GM23248 (cell line): ENCODE data around the gene MAN2B2.

Source experiments
- EZH2 ChIP-seq: fragments of 200-600 bp; sonication (generic); IDR thresholded peaks from 2 replicates; pipeline ENCODE4 v1.6.1; 2018; ENCODE audit warnings: antibody characterized with exemption, mild to moderate bottlenecking; ENCODE audit not compliant: insufficient read depth, poor library complexity, severe bottlenecking
- EZH2phosphoT487 ChIP-seq: fragments of 200-600 bp; sonication (generic); IDR thresholded peaks from 2 replicates; pipeline ENCODE4 v1.6.1; 2018; ENCODE audit warnings: antibody characterized with exemption, moderate library complexity, mild to moderate bottlenecking, low read depth; ENCODE audit not compliant: insufficient read depth

DNA sequence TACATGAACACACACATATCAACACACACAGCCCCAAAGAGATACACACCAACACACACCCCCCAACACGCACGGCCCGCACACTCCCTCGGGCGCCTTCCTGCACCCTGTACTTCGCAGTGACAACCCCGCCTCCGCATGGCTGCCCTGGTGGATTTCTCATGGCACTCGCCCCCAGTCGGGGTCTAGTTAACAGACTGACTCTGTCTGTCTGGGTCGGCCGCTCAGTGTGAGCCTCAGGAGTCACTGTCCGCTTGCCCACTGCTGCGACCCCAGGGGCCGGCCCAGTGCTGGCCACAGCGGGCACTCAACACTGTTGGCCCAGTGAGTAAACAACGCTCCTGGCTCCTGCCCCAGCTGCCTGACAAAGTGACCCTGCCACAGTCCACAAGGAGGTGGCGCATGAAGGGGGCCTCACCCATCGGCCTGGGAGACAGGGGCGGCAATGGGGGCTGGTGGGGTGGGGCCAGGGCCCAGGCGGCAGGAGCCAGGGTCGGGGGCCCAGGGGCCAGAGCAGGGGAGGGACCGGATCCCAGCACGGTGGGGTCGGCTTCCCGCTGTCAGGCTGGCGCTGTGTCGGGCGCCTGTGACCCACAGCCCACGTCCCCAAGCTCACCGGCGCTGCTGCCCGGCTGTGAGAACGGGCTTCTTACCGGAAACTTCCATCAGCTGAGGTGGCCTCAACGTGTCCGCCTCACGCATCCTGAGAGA is 40.2 kb upstream of the MAN2B2 start:
- TF ChIP-seq EZH2 (no peak), EZH2phosphoT487 (no peak)
